GM18502 (cell line): ENCODE results near the gene ZFC3H1.

ENCODE experiments used
- ATAC-seq: cut with Tn5 transposase; IDR thresholded peaks from one replicate; pipeline ENCODE4 v1.9.1; 2021; ENCODE audit warnings: mild to moderate bottlenecking; ENCODE audit not compliant: unreplicated experiment, poor library complexity

Gene ZFC3H1

DNA sequence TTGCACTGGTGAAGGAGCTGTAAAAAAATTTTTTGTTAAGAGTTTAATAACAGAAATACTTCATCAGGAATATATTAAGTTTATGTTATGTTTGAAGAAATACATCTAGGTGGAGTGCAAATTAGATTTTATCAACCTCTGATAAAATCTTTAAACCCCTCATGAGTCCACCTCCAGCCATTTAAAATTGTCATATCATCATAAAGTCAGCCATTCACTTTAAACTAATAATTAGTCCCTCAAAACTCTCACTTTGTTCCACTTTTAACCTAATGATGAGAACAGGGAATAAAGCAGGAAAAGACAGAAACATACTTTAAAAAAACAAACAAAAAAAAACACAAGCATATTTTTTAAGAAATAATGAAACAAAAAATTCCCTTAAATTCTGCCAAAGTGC, 25.1 kb downstream of the ZFC3H1 start:
- ATAC-seq: no peak

DNA sequence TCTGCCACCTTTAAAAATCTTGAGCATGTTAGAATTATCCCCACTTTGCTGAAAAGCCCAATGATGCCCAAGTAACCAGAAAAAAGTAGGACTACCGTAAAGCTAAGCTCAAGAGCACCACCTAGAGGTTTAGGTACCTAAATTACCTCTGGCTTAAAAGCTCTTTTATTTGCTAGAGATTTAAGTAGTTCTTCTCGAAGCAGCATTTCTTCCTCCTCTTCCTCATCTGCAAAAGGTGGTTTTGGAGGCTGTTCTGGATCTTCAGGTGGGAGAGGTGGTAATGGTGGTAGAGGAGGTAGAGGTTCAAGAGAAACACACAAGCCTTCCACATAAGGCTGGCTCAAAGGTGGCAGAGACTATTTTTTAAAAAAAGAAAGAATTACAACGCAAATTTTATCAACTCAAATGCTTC, 26.9 kb downstream of the ZFC3H1 start:
- ATAC-seq: peak; percentile 74

DNA sequence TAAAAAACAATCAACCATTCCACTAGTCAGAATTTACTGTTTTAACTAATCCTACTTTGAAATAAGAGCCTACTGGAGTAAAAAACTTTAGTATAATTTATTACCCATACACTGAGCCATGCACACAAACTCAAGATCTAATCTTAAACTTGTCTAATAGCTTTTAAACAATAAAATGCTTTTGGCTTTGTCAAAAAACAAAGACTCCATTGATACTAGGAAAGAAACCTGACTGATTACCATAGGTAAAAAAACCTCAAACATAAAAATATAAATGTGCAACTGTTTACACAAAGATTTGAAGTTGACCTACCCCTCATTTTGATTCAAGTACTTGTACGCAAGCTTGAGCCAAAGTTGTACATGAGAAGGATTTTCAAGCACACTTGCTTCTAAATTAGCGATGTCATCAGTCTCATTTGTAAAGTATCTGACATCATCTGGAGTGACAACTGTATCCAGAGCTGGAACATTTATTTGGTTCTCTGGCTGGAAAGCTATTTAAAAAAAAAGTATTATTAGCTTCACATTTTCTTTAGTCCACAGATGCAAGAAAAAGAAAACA, 36.1 kb downstream of the ZFC3H1 start:
- ATAC-seq: no peak

DNA sequence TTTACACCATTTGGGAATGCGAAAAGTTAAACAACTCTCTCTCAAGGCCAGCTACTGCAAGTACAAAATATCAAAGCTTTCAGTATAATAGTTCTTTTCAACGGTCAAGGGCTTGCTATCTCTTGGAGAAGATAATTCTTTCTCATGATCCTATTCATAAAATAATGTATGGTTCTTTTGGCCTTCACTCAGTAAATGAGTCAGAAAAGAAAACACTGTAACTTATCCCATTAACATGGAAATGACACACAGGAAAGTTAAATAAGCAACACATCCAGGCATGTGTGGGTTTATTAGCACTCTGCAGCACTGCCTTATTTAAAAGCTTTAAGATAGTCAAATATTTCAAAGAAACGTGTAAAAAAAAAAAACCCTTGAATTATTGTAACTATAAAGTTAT, 36.9 kb downstream of the ZFC3H1 start:
- no peak for ATAC-seq

DNA sequence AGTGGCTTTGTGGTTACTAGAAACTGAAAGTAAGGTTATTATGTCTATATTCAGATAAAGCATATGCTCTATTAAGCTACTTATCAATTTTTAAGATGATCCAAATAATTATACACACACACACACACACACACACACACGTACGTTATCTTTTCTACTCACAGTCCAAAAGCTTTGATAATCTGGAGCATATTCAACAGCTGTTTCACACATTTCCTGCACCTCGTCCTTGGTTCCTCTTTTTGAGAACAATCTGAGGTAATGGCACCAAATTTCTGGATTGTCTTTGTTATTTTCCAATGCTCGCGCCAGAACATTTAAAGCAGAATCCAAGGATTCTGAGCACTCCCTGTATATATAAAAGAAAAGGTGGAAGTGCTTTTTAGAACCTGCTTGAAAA, 37.5 kb downstream of the ZFC3H1 start:
- peak; percentile 87 for ATAC-seq

DNA sequence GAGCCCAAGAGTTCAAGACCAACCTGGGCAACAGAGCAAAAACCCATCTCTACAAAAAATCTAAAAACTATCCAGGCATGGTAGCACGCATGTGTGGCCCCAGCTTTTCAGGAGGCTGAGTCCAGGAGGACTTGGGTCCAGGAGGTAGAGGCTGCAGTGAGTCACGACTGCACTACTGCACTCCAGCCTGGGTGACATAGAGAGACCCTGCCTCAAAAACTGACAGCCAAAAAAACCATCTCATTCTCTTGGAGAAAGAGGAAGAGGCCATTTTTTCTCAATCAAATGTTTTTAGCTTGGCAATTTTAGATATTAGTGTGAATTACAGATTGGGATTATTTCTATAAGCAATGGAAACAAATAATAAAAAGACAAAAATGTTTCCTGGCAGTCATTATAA, 38.2 kb downstream of the ZFC3H1 start:
- no peak for ATAC-seq

DNA sequence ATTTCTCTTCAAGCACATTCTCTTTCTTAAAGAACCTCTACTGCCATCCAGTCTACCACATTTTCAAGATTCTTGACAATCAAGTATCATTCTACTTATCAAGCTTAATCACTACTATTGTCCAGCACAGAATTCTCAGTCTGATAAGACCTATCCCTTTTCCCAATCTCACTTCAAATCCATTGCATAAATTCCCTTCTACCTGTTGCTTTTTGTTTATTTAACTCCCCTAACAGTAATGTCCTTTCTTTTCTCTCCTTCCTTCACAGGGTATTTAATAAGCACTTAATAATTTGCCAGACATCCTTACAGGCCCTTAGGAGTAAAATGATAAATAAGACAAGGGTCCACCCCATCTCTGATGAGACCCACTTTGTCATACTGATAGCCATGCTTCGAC, 41.7 kb downstream of the ZFC3H1 start:
- no peak for ATAC-seq

DNA sequence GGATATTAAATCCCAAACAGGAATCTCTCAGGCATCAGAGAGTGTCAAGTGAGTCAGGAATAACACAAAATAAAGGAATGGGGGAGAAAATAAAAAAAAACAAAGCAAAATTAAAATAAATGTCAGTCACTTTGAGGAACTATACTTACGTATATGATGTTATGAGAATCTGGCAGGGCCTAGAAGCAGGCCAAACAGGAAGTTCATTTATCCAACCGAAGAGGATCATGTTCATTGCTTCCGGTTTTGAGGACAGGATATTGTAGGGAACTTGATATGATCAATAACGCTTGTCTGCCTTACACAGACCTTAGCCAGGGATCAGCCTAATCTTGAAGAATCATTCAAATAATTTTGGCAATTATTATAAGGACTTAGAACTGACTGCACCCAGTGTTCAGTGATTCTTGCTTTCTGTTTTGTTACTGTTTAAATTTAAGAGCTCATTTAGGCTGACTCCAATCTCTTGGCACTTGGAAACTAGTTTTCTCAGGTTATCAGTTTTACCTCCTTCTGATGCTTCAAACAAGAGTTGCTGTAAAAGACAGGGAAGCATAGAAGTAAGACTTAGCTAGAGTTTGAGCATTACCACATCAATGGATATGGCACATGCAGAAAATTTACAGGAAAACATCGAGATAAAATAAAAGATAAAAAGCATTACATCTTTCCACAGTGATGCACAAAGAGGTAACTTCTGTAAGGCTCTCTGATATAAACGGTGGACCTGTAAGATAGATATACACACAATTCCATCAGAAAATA, 53.4 kb downstream of the ZFC3H1 start:
- ATAC-seq: no peak

DNA sequence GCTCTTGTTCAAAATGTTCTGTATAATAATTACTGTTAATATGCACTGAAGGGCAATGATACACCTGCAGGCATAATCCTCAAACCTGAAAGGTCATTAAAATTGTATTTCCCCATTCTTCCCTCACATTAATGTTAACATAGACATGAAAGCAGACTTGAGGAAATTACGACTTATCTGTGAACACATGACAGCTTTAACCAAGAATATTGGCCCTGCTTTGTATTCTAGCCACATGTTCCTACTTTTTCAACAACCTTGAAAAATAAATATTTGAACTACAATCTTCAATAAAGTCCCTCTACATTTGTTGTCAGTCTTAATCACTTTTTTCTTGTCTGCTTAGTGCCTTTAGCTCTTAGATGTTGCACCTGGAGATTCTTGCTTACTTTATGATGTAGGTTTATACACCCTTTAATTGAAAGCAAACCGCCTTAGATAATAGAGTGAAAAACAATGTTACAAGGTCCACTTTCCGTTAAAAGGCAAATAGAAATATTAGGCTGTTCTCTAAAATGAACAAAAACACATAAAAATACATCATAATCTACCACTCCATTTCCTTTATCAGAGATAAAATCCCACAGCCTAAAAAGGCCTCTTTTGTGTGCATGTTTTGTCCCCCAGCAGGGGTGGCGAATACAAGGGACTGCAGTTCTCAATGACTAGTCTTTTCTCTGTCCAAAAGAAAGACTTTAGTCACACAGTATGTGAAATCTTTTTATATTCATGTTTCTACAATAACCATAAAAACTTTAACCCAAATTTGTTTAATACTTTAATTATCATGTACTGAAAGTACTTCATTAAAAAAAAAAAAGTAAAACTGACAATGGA, 55.9 kb downstream of the ZFC3H1 start:
- ATAC-seq: no peak

DNA sequence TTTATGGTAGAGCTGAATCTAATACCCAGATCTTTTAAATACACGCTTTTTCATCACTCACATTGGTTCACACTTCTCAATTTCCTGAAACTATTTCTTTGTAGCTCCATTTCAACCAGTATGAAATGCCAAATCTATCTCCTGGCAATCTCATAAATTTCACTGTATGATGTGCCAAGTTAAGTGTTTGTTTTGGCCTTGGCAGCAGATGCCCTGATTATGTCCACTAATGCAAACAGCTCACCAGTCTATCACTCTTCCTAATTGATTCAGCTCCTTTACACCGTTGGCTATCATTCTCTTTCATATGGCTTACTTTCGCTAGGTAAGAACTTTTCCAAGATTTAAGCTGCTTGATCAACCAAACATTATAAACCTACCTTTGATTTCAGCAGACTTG, 58.6 kb downstream of the ZFC3H1 start:
- no peak for ATAC-seq

DNA sequence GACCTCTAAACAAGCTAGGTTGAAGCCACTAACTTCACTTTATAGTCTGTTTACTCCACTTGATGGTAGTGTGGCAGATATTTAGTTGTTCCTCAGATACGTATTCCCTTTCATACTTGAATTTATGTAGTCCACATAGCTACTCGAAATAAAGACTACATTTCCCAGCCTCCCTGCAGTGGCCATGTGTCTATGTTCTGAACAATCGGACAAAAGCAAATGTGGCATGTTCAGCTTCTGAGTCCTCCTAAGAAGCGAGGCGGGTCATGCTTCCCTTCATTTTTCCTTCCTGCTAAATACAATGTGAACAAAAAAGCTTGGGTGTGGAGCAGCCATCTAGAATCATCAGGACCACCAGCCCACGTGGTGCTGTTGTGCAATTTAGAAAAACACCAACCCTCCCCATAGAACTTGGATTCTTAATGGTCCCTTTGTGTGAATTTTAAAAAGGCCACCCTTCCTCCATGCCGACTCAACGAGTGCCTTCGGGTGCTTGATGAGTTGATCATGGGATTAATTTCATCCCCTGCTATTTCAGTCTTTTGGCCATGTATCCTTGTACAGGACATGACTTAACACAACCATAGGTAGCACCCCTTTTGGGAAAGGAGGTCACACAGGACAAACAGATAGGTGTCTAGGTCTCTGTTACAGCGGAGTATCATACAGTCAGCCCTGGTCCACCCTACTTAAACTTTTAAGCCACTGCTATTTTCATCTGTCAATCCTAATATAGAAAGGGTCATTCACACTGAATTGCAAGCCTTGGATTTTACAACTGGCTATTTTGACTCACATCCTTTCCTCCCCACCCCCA, 60.7 kb downstream of the ZFC3H1 start:
- no peak for ATAC-seq

DNA sequence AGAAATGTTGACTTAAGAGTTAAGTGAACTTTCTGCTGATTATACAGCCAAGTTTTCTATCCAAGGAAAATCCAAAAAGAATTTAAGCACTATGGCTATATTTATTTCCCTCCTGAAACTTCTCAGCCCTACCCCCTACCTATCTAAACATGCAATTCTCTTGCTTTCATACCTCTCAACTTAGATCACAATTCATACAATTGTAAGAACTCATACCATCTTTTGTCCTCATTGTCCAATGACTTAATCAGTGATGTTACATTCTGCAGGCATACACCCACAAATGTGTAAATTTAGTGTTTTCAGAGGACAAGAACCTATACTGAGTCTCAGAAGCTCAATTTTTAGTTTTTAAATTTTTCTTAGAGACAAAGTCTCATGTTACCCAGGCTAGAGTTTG, 62.1 kb downstream of the ZFC3H1 start:
- no peak for ATAC-seq

DNA sequence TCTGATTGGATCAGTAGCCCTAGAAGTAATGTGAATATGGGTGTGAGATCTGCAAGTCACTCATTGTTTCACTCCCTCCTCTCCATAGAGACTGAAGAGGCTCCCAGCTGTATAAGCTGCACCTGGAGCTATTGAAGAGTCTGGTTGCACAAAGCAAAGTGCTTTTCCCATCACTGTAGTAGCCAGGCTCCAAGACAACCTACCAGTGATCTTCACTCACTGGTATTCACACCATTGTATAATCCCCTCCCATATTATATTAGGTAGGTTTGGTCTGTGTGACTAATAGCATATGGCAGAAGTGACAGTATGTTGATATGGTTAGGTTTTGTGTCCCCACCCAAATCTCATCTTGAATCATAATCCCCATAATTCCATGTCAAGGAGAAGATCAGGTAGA, 64.4 kb downstream of the ZFC3H1 start:
- ATAC-seq: no peak

DNA sequence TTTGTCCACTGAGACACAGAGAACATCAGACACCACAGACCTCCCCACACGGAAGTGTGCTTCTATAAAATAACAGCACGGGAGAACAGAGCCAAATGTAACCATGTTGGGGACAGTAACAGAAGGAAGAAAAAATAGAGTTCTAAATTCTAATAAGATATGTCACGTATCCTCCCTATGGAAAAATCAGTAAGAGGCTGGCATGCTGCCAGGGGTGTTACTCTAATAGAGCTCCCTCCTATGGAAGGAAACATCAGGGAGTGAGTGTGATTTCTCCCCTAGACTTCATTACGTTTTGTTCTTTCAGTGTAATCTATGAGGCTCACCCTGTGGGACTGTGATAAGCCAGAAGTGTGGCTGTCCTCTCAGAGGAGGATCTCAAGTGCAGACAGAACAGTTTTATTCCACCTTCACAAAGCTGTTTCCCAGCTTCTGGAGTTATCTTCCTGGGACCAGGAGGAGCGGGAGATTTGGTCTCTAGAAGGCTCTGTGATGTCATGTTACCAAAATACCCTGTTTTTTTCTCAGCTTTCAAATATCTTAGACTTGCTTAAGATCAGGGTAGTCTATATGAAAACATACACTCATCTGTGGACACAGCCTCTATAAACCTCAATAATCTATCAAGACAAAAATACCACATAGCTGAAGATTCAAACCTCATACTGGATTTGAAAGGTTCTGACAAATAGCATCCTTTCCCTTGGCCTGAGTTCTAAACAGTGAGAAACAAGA, 69.3 kb downstream of the ZFC3H1 start:
- ATAC-seq: no peak

DNA sequence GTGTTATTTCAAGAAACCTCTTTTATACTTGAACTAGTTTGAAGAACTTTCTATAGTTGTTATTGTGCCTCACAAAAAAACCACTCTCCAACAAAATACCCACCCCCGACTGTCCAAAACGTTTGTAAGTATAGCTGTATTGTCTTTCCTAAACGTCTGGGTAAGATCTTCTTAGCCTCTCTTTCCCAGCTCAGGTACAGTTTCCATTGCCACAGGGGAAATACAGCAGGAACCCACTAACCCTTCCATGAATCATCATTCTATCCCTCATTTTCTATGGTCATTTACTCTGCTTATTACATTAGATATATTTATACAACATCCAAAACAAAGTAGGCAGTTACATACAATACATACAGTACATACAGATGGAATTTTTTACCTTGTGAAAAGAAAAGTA, 70.8 kb downstream of the ZFC3H1 start:
- no peak for ATAC-seq

DNA sequence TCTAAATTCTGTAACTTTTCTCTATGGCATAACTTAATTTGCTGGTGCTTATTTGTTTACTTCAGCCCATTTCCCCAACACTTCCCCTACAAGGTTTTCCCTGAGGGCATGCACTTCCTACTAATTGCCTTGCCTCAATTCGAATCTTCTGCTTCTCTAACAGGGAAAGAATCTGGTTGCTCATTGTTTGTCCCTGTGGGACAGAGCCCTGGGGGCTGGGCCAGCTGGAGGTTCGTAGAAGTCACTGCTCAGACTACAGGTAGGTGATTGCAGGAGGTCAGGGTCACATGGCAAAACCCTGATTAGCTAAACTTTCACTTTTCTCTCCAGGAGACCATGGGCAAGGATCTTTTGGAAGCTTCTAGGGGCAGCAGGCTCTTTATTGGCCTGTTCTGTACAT, 72.0 kb downstream of the ZFC3H1 start:
- ATAC-seq: no peak

DNA sequence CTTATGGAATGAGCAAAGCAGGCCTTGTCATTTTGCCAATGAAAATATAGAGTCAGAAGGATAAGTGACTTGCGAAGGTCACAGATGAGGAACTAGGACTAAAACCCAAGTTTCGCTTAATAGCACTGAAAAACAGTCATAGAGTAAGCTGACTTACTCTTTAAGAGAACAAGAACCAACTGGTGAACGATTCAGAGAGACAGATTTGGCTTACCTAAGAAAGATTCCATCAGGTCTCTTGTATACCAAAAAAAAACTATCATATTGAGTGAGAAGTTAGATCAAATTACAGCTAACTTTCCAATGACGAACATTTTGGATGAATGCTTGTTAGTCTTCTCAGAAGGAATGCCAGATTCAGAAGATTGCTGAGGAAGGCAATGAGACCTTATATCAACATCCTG, 74.2 kb downstream of the ZFC3H1 start:
- peak; percentile 49 for ATAC-seq

DNA sequence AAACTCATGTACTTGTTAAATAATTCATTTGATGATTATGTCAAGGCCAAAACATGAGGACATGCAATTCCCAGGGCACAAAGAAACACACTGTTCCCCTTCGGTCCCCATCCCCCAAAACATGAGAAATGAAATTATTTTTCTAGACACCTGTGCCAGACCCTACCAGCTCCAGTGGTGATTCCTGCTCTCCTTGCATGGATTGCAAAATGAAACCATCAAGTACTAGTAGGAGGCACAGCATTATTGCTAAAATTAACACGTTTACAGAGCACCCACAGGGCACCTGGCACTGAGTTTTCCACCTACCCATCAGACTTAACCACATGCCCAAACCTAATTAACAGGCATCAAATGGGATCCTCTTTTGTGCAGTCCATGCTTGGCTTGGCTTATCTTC, 76.6 kb downstream of the ZFC3H1 start:
- ATAC-seq: no peak

DNA sequence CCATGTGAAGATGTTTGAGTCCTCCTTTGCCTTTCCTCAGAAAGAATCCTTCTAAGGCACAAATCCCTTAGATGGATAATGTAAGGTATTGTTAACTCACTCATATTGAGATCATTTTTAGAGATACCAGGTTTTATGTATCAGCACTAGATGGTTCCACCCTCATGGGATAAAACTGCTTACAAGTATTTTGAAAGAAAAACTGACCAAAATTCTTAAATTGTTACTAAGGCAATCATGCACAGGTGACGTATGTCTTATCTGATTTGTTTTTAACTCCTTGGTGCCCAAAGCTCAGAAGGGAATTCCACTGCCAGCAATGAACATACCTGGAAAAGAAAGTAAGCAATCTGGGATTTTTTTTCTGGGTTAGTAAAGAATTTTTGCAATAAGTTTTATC, 78.4 kb downstream of the ZFC3H1 start:
- ATAC-seq: no peak

DNA sequence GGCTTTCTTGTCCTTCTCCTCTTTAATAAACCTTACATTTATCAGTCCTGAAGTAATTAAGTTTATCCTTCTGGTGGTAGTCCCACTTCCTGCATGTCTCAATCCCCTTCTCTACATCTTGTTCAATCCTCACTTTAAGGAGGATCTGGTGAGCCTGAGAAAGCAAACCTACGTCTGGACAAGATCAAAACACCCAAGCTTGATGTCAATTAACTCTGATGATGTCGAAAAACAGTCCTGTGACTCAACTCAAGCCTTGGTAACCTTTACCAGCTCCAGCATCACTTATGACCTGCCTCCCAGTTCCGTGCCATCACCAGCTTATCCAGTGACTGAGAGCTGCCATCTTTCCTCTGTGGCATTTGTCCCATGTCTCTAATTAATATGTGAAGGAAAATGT, 79.3 kb downstream of the ZFC3H1 start:
- ATAC-seq: no peak
